NCI-H82 treated with DMSO at 0.1 percent for 48 hours (cell line): ENCODE results near the gene PSMB1.
"Not testable (repeated sequence)": the region's sequence is repeated elsewhere in the genome, so short reads cannot be mapped to it uniquely, and the experiment has no call there.

Source experiments
- DNase-seq: peaks from one replicate; lab custom pipeline; 2025; ENCODE audit not compliant: unreplicated experiment; lab: John Stamatoyannopoulos, UW

The PSMB1 gene

GRCh38 chr6:170504479-170504878 lies 48.6 kb downstream of the PSMB1 start:
- DNase-seq: no peak

DNA sequence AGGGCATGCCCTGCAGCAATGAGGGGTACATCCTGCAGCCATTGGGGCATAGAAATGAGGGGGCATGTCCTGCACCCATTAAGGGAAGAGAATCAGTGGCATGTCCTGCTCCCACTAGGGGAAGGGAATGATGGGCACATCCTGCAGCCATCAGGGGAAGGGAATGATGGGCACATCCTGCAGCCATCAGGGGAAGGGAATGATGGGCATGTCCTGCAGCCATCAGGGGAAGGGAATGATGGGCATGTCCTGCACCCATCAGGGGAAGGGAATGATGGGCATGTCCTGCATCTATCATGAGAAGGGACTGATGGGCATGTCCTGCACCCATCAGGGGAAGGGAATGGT lies 49.7 kb downstream of the PSMB1 start:
- no peak for DNase-seq

GRCh38 chr6:170502733-170503413 lies 50.2 kb downstream of the PSMB1 start:
- not testable (repeated sequence) for DNase-seq

DNA sequence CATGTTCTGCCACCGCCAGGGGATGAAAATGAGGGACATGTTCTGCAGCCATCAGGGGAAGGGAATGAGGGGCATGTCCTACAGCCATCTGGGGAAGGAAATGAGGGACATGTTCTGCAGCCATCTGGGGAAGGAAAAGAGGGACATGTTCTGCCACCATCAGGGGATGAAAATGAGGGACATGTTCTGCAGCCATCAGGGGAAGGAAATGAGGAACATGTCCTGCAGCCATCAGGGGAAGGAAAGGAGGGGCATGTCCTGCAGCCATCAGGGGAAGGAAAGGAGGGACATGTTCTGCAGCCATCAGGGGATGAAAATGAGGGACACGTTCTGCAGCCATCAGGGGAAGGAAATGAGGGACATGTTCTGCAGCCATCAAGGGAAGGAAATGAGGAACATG lies 50.8 kb downstream of the PSMB1 start:
- DNase-seq: not testable (repeated sequence)

DNA sequence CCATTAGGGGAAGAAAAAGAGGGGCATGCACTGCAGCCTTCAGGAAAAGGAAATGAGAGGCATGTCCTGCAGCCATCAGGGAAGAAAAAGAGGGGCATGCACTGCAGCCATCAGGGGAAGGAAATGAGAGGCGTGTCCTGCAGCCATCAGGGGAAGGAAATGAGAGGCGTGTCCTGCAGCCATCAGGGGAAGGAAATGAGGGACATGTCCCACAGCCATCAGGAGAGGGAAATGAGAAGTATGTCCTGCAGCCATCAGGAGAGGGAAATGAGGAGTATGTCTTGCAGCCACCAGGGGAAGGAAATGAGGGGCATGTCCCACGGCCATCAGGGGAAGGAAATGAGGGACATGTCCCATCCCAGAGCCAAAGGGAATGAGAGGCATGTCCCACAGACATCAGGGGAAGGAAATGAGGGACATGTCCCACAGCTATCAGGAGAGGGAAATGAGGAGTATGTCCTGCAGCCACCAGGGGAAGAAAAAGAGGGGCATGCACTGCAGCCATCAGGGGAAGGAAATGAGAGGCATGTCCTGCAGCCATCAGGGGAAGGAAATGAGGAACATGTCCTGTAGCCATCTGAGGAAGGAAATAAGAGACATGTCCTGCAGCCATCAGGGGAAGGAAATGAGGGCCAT lies 52.0 kb downstream of the PSMB1 start:
- DNase-seq: no peak

DNA sequence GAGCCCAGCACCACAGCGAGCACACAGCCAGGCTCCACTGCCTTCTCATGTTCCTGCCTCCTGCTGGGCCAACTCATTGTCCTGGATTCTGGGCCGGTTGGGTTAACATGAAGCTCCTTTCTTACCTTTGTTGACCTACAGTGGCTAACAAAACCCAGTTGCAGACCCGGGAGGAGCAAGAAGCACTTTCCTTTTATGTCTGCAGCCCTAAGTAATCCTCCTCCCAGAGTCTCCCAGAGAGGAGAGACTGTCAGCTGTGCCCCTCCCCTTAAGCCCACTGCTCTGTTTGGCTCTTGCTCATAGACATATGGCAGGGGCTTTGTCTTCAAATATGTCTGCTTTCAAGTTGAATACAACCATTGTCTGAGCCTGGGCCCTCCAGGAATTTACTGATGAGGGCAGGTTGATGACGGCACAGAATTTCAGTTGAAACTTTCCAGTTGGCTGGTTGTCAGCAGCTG lies 55.2 kb downstream of the PSMB1 start:
- DNase-seq: peak; percentile 75

DNA sequence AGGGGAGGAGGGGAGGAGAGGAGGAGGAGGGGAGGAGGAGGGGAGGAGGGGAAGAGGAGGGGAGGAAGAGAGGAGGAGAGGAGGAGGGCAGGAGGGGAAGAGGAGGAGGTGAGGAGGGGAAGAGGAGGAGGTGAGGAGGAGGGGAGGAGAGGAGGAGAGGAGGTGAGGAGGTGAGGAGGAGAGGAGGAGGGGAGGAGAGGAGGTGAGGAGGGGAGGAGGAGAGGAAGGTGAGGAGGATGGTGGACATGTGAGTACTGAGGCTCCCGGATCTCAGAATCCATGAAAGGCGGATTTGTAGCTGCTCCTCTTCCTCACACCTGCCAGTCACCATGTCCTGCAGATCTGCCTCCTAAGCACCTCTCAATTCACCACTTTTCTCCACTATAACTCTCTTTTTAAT lies 59.8 kb downstream of the PSMB1 start:
- DNase-seq: no peak

GRCh38 chr6:170490259-170490658 lies 62.8 kb downstream of the PSMB1 start:
- DNase-seq: no peak

- no peak for DNase-seq
Measured at GRCh38 chr6:170489836-170490235, 63.3 kb downstream of the PSMB1 start.

- no peak for DNase-seq
Measured at GRCh38 chr6:170487707-170488329, 65.3 kb downstream of the PSMB1 start.

DNA sequence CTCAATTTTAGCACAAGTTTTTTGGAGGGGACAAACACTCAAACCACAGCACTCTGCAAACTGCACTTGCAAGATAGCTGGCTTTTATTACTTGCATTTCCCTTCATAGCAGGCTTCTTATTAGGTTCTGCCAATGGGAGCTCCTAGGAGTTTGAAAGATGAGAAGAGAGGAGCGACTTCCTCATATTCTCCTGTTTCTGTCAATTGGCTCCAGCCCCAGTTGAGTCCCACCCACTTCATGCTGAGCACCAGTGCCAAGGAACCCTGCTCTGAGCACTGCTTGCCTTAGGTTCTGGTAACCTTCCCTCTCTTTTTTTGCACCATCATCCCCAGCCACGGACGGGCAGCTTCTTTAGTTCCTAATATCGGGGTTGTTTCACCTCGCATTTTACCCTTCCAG lies 67.9 kb downstream of the PSMB1 start:
- DNase-seq: no peak
